ENCODE measurements around the gene SUMO2.

- TF ChIP-seq, protein P1, sequence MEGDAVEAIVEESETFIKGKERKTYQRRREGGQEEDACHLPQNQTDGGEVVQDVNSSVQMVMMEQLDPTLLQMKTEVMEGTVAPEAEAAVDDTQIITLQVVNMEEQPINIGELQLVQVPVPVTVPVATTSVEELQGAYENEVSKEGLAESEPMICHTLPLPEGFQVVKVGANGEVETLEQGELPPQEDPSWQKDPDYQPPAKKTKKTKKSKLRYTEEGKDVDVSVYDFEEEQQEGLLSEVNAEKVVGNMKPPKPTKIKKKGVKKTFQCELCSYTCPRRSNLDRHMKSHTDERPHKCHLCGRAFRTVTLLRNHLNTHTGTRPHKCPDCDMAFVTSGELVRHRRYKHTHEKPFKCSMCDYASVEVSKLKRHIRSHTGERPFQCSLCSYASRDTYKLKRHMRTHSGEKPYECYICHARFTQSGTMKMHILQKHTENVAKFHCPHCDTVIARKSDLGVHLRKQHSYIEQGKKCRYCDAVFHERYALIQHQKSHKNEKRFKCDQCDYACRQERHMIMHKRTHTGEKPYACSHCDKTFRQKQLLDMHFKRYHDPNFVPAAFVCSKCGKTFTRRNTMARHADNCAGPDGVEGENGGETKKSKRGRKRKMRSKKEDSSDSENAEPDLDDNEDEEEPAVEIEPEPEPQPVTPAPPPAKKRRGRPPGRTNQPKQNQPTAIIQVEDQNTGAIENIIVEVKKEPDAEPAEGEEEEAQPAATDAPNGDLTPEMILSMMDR (IDR thresholded peaks at IDR 0.05): no peak
- TF ChIP-seq POLR2AphosphoS5 (IDR thresholded peaks at IDR 0.05; ENCODE audit: low read depth, low read length) (no peak), REST (IDR thresholded peaks at IDR 0.05; ENCODE audit: insufficient read depth in 1 of 2, low read depth in 2 of 2, low read length in 1 of 2) (no peak), TCF7L2 (IDR thresholded peaks at IDR 0.05; ENCODE audit: low read depth, low read length) (no peak), SIN3A (IDR thresholded peaks at IDR 0.05; ENCODE audit: borderline replicate concordance, insufficient read depth, low read depth, low read length) (no peak)
Observed at GRCh38 chr17:75219815-75220214, 37.1 kb upstream of the SUMO2 start.
